Amniotic stem cell (primary cell): ENCODE data around the gene DCXR.
A peak's percentile ranks its signal among the peaks of the same experiment; 100 is the strongest.

Experiments
- DNase-seq: peaks from one replicate; lab custom pipeline; 2025; lab: John Stamatoyannopoulos, UW

The DCXR gene

DNA sequence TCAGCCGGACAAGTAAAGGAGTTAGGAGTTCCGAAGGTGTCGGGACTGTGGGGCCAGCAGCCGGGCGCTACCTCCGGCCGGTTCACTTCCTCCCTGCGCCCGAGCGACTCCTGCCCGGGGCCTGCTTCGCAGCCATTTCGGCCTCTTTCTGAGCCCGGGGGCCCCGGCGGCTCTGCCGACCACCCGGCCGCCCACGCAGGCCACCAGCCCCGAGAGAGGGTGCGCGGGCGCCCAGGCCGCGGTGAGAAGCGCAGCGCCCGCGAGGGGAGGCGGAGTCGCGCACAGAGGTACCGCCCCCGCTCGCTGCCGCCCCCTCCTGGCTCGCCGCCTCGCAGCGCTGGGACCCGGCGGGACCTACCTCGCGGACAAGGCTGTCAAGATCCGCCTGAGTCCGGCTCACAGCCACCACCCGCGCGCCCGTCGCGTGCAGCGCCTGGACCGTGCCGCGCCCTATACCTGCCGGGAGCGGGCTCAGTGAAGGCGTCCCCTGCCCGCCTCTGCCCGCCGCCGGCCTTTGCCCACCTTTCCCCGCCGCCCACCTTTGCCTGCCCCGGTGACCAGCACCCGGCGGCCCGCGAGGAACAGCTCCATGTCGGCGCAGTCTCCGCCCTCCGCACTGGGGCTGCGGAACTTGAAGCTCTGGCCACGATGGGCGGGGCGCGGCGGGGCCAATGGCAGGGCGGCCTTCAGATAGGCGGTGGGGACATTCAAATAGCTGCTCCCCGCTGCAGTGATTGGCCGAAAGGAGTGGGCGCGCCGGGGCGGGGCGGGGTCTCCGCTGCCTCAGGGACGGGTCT is at the start of gene DCXR:
Gene DCXR (minus strand): TSS at position 606 of the 797 bp plus-strand sequence. CDS start 15 bp downstream, at position 591.
- DNase-seq = peak; percentile 90

DNA sequence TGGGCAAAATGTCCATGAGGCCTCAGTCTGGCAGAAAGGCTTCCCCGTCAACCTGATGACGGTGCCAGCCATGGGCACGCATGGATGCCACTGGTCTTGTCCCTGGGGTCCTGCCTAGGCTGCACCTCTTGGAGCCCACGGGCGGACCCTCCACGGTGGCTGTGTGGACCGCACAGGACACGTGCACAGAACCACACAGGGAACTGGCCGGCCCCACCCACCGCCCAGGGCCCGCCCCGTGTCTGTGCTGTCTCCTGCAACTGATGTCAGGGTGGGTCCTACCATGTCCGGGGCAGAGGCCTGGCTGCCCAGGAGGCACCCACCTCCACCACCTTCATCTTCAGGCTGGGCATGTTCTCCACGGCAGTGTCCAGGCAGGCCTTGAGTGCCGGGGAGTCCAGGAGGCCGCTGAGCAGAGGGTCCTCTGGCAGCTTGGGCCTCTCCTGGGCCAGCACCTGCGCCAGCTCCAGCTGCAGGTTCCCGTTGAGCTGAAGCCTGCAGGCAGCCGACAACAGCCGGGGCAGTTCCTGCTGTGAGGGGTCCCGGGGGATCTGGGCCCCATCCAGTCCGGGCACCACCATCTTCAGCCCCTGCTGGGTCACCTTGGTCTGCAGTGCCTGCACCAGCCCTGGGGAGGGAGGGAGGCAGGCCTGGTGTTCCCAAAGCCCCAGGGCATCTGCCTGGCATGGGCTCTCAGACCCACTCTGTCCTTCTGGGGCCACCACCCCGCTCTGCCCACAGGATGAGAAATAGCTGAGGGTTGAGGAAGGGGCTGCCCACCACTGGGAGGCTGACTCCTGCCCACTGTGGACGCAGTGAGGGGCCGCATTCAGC is 48.7 kb upstream of the DCXR start:
- no peak for DNase-seq

- DNase-seq = no peak
Observed at GRCh38 chr17:82085031-82085861, 47.7 kb upstream of the DCXR start.

- DNase-seq = no peak
Observed at GRCh38 chr17:82084373-82085030, 47.0 kb upstream of the DCXR start.

DNA sequence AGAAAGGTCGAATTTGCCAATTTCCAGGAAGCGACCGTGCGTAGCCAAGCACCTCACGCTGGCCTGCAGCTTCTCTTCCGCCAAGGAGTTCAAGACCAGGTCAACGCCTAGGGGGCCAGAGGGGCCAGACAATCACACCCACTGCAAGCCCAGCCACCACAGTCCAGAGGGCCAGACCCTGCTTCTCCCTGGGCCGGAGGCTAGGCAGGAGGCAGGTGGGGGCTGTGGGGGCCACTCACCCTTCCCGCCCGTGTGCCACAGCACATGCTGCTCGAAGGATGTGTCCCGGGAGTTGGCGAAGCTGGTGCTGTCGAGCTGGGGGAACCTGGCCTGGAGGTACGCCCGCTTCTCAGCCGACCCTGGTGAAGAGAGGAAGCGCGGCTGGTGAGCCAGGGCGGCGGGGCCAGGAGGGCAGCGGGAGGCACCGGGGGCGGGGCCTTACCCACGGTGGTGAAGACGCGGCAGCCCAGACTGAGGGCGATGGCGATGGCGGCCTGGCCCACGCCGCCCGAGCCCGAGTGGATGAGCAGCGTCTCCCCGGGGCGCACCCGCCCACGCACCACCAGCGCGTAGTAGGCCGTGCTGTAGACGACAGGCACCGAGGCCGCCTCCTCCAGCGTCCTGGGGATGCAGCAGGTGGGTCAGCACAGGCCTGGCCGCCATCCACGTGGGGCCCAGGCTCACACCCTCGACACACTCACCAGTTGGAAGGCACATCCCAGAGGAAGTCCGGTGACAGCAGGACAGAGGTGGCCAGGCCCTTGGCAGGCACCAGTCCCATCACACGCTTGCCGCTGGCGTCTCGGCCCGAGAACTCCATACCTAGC is 46.2 kb upstream of the DCXR start:
- DNase-seq = no peak

DNA sequence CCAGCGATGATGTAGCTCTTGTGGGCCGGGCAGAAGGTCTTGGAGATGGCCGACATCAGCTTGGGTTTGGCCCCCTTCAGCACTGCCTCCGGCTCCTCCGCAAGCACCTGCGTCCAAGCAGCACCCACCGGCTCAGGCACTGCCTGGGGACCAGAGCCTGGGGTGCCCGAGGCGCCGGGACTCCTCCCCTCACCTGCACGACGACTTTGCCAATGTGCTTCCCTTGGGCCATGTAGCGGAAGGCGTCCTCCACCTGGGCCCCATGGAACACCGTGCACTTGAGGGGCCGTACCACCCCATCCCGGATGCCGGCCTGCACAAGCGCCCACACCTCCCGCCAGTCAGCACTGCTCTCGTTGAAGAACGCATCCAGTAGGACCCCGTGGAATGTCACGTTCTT is 45.5 kb upstream of the DCXR start:
- no peak for DNase-seq

DNA sequence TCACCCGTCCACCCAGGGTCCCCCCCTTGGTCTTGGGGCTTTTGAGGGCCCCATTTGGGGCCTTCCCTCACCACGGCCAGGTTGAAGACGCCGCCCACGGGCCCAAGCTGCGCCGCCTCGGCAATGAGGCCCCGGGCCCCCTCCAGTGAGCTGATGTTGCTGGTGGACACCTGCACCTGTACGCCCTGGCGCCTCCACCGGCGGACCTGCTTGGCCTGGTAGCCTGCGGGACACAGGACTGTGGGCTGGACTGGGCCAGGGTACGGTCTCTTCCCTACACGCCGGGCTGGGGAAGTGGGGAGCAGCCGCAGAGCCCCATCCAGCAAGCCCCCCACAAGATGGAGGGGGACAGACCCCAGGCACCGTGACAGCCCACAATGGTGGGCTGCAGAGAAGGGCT is 45.0 kb upstream of the DCXR start:
- DNase-seq = no peak

GRCh38 chr17:82081966-82082365 is 44.5 kb upstream of the DCXR start:
- DNase-seq = no peak

DNA sequence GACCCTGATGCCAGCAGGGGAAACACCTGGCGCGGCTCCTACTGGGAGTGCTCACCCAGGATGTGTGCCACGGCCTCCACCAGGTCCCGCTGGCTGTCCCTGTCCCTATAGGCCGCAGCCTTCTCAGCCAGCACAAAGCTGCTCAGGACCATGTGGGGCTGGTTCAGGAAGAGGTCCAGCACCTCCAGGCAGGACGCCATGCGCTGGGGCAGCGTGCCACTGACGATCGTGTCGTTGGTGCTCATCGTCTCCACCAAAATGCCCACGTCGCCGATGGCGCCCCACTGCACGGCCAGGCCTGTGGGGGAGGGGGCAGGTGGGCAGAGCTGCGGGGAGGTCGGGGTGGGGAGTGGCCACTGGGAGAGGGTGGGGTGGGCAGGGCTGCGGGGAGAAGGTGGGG is 44.0 kb upstream of the DCXR start:
- DNase-seq = no peak

GRCh38 chr17:82080789-82081464 is 43.4 kb upstream of the DCXR start:
- DNase-seq = no peak

DNA sequence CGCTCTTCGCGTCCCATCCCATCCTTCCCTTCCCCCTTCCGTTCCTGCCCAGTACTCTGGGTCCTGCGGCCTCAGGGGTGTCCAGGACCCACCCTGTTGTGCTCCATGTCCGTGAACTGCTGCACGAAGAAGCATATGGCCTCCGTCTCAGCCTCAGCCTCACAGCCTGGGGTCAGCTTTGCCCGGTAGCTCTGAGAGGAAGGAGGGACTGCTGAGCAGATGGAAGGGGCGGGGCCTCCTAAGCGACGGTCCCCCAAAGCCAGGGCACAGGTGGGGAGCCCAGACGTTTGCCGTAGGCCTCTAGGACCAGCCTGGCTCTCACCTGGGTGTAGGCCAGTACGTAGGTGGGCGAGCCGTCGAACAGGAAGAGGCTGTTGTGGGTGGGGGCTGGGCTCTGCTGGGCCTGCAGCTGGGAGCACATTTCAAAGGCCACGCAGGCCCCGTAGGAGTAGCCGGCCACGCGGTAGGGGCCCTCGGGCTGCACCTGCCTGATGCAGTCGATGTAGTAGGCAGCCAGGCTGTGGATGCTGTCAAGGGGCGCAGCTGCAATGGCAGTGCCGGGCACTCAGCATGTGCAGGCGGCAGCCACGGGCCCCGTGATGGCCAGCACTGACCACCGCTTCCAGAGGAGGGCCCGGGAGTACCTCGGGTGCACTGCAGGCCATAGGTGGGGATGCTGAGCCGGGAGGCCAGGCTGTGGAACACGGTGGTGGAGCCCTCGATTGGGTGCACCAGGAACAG is 42.7 kb upstream of the DCXR start:
- DNase-seq = no peak

DNA sequence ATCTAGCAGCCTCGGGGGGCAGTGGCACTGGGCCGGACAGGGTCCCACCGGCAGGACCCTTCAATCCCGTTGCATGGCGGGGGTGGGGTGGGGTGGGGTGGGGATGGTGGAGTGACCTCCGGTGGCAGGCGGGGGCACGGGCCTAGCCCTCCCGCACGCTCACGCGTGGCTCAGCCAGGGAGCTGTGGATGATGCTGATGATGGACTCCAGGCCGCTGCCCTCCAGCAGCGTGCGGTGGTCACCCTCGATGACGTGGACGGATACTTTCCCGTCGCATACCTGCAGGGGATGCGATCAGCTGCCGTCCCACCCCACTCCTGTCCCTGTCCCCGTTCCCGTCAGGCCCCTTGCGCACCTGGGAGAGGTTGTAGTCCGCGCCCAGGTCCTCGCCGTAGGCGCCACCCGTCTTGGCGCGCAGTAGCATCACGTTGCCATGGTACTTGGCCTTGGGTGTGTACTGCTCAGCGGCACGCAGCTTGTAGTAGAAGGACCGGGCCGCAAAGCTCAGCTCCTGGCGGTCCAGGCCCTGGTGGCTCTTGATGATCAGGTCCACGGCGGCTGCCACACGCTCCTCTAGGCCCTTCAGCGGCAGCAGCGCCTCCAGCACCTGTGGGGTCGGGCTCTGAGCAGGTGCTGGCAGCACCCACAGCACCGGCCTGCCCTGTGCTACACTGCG is 41.6 kb upstream of the DCXR start:
- DNase-seq = no peak

- DNase-seq = no peak
Observed at GRCh38 chr17:82078433-82078832, 40.9 kb upstream of the DCXR start.

DNA sequence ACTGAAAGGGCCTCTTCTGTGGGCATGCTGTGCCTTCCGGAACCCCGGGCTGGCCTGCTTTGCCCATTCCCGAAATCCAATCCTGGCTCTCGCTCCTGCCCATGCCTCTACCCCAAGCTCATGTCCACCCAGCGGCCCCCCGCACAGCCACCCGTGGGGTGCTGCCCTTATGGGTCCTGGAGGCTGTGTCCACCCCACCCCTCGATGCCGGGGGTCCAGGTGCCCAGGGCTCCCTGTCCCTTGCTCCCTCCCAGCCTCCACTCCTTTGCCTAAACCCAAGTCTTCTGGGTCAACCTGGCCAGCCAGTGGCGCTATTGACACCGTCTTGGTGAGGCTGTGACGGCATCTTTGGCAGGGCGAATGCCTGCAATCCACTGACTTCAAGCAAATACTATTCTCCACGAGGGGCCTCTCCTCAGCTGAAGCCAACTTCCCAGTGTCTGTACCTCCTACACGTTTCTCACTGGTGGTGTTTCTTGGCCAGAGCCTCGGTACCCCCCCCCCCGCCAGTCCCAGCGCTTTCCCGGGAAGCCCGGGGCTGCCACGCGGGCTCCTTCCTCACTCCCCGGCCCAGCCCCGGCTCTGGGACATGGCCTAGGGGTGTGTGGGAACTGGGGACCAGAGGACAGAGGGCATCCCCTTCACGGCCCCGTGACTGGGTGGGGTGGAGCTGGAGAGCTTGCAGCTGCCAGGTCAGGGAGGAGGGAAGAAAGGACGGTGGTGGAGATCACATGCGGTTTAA is 40.3 kb upstream of the DCXR start:
- no peak for DNase-seq

GRCh38 chr17:82076785-82077591 is 39.5 kb upstream of the DCXR start:
- DNase-seq = no peak

GRCh38 chr17:82076018-82076784 is 38.7 kb upstream of the DCXR start:
- no peak for DNase-seq

DNA sequence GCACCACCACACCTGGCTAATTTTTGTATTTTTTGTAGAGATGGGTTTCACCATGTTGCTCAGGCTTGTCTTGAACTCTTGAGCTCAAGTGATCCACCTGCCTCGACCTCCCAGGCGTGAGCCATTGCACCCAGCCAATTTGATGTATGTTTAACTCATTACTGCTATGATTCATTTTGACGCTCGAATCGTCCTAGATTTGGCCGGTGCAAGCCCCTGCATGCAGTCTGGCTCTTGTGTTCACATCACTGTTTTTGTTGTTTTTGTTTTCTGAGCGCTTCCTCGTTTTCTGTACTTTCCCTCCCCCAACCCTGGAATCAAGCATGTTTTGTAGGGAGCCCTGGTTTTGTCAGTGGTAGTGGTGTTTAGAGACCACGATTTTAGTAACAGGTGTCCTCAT is 35.9 kb upstream of the DCXR start:
- no peak for DNase-seq
